ENCODE measurements around the gene MRRF.

DNA sequence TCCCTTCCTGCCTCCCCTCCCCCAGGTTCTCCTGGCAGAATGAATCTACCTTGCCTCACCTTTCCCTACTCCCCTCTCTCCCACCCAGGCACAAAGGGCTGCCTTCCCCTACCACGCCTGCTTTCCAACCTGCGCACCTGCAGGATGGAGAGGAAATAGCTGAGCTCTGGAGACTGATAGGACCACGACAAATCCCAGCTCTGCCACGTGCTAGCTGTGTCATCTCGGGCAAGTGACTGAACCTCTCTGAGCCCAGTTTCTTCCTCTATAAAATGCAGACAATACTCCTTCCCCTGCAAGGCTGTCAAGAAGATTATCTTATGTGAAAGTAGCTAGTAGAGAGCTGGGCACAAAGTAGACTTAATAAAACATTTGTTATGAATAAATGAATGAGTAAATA lies 74.9 kb downstream of the MRRF start:
- TF ChIP-seq, protein P1, sequence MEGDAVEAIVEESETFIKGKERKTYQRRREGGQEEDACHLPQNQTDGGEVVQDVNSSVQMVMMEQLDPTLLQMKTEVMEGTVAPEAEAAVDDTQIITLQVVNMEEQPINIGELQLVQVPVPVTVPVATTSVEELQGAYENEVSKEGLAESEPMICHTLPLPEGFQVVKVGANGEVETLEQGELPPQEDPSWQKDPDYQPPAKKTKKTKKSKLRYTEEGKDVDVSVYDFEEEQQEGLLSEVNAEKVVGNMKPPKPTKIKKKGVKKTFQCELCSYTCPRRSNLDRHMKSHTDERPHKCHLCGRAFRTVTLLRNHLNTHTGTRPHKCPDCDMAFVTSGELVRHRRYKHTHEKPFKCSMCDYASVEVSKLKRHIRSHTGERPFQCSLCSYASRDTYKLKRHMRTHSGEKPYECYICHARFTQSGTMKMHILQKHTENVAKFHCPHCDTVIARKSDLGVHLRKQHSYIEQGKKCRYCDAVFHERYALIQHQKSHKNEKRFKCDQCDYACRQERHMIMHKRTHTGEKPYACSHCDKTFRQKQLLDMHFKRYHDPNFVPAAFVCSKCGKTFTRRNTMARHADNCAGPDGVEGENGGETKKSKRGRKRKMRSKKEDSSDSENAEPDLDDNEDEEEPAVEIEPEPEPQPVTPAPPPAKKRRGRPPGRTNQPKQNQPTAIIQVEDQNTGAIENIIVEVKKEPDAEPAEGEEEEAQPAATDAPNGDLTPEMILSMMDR (IDR thresholded peaks at IDR 0.05) = no peak
- TF ChIP-seq, protein P2, sequence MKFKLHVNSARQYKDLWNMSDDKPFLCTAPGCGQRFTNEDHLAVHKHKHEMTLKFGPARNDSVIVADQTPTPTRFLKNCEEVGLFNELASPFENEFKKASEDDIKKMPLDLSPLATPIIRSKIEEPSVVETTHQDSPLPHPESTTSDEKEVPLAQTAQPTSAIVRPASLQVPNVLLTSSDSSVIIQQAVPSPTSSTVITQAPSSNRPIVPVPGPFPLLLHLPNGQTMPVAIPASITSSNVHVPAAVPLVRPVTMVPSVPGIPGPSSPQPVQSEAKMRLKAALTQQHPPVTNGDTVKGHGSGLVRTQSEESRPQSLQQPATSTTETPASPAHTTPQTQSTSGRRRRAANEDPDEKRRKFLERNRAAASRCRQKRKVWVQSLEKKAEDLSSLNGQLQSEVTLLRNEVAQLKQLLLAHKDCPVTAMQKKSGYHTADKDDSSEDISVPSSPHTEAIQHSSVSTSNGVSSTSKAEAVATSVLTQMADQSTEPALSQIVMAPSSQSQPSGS (CRISPR knock-in tag; IDR thresholded peaks at IDR 0.05; ENCODE audit: borderline replicate concordance, low read depth) = no peak
- TF ChIP-seq, protein P3, sequence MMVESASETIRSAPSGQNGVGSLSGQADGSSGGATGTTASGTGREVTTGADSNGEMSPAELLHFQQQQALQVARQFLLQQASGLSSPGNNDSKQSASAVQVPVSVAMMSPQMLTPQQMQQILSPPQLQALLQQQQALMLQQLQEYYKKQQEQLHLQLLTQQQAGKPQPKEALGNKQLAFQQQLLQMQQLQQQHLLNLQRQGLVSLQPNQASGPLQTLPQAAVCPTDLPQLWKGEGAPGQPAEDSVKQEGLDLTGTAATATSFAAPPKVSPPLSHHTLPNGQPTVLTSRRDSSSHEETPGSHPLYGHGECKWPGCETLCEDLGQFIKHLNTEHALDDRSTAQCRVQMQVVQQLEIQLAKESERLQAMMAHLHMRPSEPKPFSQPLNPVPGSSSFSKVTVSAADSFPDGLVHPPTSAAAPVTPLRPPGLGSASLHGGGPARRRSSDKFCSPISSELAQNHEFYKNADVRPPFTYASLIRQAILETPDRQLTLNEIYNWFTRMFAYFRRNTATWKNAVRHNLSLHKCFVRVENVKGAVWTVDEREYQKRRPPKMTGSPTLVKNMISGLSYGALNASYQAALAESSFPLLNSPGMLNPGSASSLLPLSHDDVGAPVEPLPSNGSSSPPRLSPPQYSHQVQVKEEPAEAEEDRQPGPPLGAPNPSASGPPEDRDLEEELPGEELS (CRISPR knock-in tag; IDR thresholded peaks at IDR 0.05) = no peak
- no peak for TF ChIP-seq STAT6 (CRISPR knock-in tag; conservative IDR thresholded peaks at IDR 0.05; ENCODE audit: low read depth)
- TF ChIP-seq FOXP1 (CRISPR knock-in tag; IDR thresholded peaks at IDR 0.05; ENCODE audit: borderline replicate concordance) = no peak
- TF ChIP-seq IRF2 (CRISPR knock-in tag; IDR thresholded peaks at IDR 0.05; ENCODE audit: borderline replicate concordance, low read depth) = no peak
- TF ChIP-seq, protein P4, sequence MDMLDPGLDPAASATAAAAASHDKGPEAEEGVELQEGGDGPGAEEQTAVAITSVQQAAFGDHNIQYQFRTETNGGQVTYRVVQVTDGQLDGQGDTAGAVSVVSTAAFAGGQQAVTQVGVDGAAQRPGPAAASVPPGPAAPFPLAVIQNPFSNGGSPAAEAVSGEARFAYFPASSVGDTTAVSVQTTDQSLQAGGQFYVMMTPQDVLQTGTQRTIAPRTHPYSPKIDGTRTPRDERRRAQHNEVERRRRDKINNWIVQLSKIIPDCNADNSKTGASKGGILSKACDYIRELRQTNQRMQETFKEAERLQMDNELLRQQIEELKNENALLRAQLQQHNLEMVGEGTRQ (CRISPR knock-in tag; IDR thresholded peaks at IDR 0.05) = no peak
- TF ChIP-seq MXD4 (CRISPR knock-in tag; IDR thresholded peaks at IDR 0.05; ENCODE audit: borderline replicate concordance) = no peak
- TF ChIP-seq, protein P5, sequence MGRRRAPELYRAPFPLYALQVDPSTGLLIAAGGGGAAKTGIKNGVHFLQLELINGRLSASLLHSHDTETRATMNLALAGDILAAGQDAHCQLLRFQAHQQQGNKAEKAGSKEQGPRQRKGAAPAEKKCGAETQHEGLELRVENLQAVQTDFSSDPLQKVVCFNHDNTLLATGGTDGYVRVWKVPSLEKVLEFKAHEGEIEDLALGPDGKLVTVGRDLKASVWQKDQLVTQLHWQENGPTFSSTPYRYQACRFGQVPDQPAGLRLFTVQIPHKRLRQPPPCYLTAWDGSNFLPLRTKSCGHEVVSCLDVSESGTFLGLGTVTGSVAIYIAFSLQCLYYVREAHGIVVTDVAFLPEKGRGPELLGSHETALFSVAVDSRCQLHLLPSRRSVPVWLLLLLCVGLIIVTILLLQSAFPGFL (CRISPR knock-in tag; IDR thresholded peaks at IDR 0.05; ENCODE audit: borderline replicate concordance) = no peak
- TF ChIP-seq FOXK1 (CRISPR knock-in tag; IDR thresholded peaks at IDR 0.05) = no peak
- no peak for TF ChIP-seq GABPB1 (CRISPR knock-in tag; IDR thresholded peaks at IDR 0.05)
